Smooth muscle cell (in vitro differentiated cells): ENCODE results near the gene ARPC2. TPM values are rescaled to one million over a fixed set of nuclear protein-coding genes. Genes with fewer than 3 reads are reported as not detected.

Experiments
- DNase-seq: peaks from one replicate; lab custom pipeline; 2025; ENCODE audit not compliant: unreplicated experiment; lab: John Stamatoyannopoulos, UW
- H2AFZ ChIP-seq: fragments of 200-600 bp; sonication (generic); 2 replicates; pipeline ENCODE4 v1.6.0; 2016; ENCODE audit warnings: antibody characterized with exemption, low read depth, mild to moderate bottlenecking
- H3F3A ChIP-seq: fragments of 200-600 bp; sonication (generic); 2 replicates; pipeline ENCODE4 v1.6.0; 2017; ENCODE audit warnings: antibody characterized with exemption, low read depth
- H3K27ac ChIP-seq: fragments of 200-600 bp; sonication (generic); 2 replicates; pipeline ENCODE4 v1.5.1; 2016; ENCODE audit warnings: low read depth, mild to moderate bottlenecking
- H3K27me3 ChIP-seq: fragments of 200-600 bp; sonication (generic); 2 replicates; pipeline ENCODE4 v1.6.1; 2016; ENCODE audit warnings: low read depth, mild to moderate bottlenecking
- H3K36me3 ChIP-seq: fragments of 200-600 bp; sonication (generic); 2 replicates; pipeline ENCODE4 v1.5.1; 2016; ENCODE audit warnings: low read depth
- H3K4me1 ChIP-seq: fragments of 200-600 bp; sonication (generic); 2 replicates; pipeline ENCODE4 v1.5.1; 2016; ENCODE audit warnings: low read depth
- H3K4me2 ChIP-seq: fragments of 200-600 bp; sonication (generic); 2 replicates; pipeline ENCODE4 v1.6.0; 2016; ENCODE audit warnings: mild to moderate bottlenecking
- H3K4me3 ChIP-seq: fragments of 200-600 bp; sonication (generic); 2 replicates; pipeline ENCODE4 v1.5.1; 2016; ENCODE audit warnings: mild to moderate bottlenecking
- H3K79me2 ChIP-seq: fragments of 200-600 bp; sonication (generic); 2 replicates; pipeline ENCODE4 v1.6.0; 2016; ENCODE audit warnings: low read depth, mild to moderate bottlenecking
- H3K9ac ChIP-seq: fragments of 200-600 bp; sonication (generic); 2 replicates; pipeline ENCODE4 v1.6.0; 2016; ENCODE audit warnings: low read depth
- H3K9me3 ChIP-seq: fragments of 200-600 bp; sonication (generic); replicated peaks from 2 replicates; pipeline ENCODE4 v1.5.1; 2016; ENCODE audit warnings: low read depth
- H4K20me1 ChIP-seq: fragments of 200-600 bp; sonication (generic); 2 replicates; pipeline ENCODE4 v1.6.0; 2016; ENCODE audit warnings: low read depth
- WGBS: methylation state at CpG from one replicate; pipeline ENCODE4 v1.1.7; 2016; ENCODE audit warnings: low lambda C conversion rate; 5-methylcytosine and 5-hydroxymethylcytosine counted together
- microRNA-seq: library from miRNA; unstranded; fragments of <30 nt; microRNA quantifications from one replicate; pipeline ENCODE4, GENCODE V29; 2016; ENCODE audit warnings: borderline number of aligned reads
- polyA plus RNA-seq: library from polyadenylated mRNA; unstranded; fragments of >200 nt; fragmentation: Nextera tagmentation; extraction: Ambion mirVana; gene quantifications from 2 replicates; pipeline ENCODE4 v1.2.1, GENCODE V29; 2016
- total RNA-seq: library from RNA; depleted of rRNA; stranded (reverse); fragments of >200 nt; gene quantifications from 2 replicates; pipeline ENCODE4 v1.2.3, GENCODE V29; 2014
- TF ChIP-seq, protein P1 (sequence below): fragments of 200-600 bp; sonication (generic); IDR thresholded peaks from 2 replicates; pipeline ENCODE4 v1.5.1; 2017; ENCODE audit warnings: borderline replicate concordance, mild to moderate bottlenecking, antibody characterized with exemption; ENCODE audit not compliant: insufficient read depth, poor library complexity, severe bottlenecking

Gene ARPC2
- total and polyA plus RNA-seq, 2 experiments from 2014 or later, result 653 to 858 TPM

DNA sequence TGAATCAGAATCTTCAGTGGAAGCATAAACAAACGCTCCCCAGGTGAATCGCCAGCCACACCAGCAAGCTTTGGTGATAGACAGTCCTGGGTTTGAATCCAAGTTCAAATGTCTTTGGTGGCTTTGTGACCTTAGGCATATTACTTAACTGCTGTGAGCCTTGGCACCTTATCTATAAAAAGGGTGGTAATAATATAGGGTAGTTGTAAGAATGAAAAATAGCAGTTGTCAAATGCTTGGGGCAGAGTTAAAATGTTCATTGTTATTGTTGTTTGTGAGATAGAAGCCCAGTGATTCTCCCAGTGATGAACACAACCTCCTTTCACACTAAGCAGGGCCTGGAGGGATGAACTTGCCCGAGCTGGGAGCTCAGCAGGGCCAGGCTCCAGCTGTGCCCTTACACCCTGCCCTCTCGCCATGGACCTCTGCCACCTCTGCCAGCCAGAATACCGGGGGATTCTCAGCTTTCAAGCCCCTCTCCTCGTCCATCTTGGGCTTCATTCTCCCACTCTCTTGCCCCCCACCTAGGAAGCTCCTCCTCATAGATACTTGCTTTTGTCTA, 81.4 kb downstream of the ARPC2 start:
- TF ChIP-seq, protein P1, sequence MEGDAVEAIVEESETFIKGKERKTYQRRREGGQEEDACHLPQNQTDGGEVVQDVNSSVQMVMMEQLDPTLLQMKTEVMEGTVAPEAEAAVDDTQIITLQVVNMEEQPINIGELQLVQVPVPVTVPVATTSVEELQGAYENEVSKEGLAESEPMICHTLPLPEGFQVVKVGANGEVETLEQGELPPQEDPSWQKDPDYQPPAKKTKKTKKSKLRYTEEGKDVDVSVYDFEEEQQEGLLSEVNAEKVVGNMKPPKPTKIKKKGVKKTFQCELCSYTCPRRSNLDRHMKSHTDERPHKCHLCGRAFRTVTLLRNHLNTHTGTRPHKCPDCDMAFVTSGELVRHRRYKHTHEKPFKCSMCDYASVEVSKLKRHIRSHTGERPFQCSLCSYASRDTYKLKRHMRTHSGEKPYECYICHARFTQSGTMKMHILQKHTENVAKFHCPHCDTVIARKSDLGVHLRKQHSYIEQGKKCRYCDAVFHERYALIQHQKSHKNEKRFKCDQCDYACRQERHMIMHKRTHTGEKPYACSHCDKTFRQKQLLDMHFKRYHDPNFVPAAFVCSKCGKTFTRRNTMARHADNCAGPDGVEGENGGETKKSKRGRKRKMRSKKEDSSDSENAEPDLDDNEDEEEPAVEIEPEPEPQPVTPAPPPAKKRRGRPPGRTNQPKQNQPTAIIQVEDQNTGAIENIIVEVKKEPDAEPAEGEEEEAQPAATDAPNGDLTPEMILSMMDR, result no peak
- Histone ChIP-seq H3K4me3 (no peak overlapping the region), H2AFZ (no peak overlapping the region), H3K9me3 (no peaks in the 10 kb centered on the region), H3K27ac (peak overlapping the region; percentile 68), H3K4me1 (peaks cover 9% of the 10 kb centered on the region), H4K20me1 (no peaks in the 10 kb centered on the region), H3F3A (no peaks in the 10 kb centered on the region), H3K27me3 (no peaks in the 10 kb centered on the region), H3K9ac (no peak overlapping the region), H3K36me3 (no peaks in the 10 kb centered on the region), H3K79me2 (no peaks in the 10 kb centered on the region), H3K4me2 (no peak overlapping the region)
- DNase-seq, result no peak
- WGBS, result 82% methylated on average over 6 of the region's 6 CpGs

DNA sequence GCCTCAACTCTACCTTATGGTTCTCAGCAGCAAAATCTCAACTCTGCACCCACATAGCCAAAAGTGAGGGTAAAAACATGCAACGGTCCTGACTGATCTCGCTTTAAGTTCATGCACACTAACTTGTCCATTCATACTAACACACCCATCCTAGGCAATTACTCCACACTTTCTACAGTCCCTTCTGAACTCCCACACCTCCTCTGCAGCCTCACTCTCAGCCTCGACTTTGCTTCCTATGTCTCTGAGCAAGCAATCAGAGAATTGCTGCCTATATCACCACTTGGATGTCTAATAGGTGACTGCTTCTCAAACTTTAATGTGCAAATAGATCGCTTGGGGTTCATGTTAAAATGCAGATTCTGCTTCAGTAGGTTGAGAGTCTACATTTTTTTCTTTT, 83.2 kb downstream of the ARPC2 start:
- Histone ChIP-seq H3K27ac (no peak overlapping the region), H3K4me1 (peaks cover 4% of the 10 kb centered on the region), H3K36me3 (no peaks in the 10 kb centered on the region), H3K4me2 (no peak overlapping the region), H3K27me3 (no peaks in the 10 kb centered on the region), H3K9ac (no peak overlapping the region), H3K9me3 (no peaks in the 10 kb centered on the region), H3K79me2 (no peaks in the 10 kb centered on the region), H4K20me1 (no peaks in the 10 kb centered on the region), H3F3A (no peaks in the 10 kb centered on the region), H2AFZ (no peak overlapping the region), H3K4me3 (no peak overlapping the region)
- WGBS, result 84% methylated on average over 4 of the region's 4 CpGs
- TF ChIP-seq, protein P1, result no peak
- DNase-seq, result no peak

- Histone ChIP-seq H3K9ac (no peak overlapping the region), H3K4me2 (no peak overlapping the region), H2AFZ (no peak overlapping the region), H3K36me3 (no peaks in the 10 kb centered on the region), H4K20me1 (no peaks in the 10 kb centered on the region), H3K9me3 (no peaks in the 10 kb centered on the region), H3K4me3 (no peak overlapping the region), H3F3A (no peaks in the 10 kb centered on the region), H3K27me3 (no peaks in the 10 kb centered on the region), H3K79me2 (no peaks in the 10 kb centered on the region), H3K27ac (no peak overlapping the region), H3K4me1 (no peaks in the 10 kb centered on the region)
- TF ChIP-seq, protein P1, result peak; percentile 91
- DNase-seq, result peak; percentile 52
- 5% methylated on average over 9 of the region's 9 CpGs for WGBS
Observed at GRCh38 chr2:218301176-218301819, 84.3 kb downstream of the ARPC2 start.

Small RNAs within 50 kb of the gene (microRNA-seq; reads per million reads assigned to microRNA genes)
- gene MIR6513, result 5.8 reads per million, percentile 2 among the genes with 10 or more reads in this experiment

Other genes with a start within 250 kb of the ARPC2 start
- 61.5 and 67.7 TPM in 2 replicates for gene TNS1, start 214.2 kb upstream of the ARPC2 start, total RNA-seq
- 45.0 and 52.3 TPM in 2 replicates for gene TNS1, start 214.2 kb upstream of the ARPC2 start, polyA plus RNA-seq
- gene RUFY4, start 147.9 kb upstream of the ARPC2 start, total RNA-seq, result not detected in 2 replicates
- 0.10 TPM in 1 of 2 replicates, not detected in the other for gene RUFY4, start 147.9 kb upstream of the ARPC2 start, polyA plus RNA-seq
- not detected in 2 replicates for gene CXCR2, start 91.2 kb upstream of the ARPC2 start, total RNA-seq
- 0.24 TPM in 1 of 2 replicates, not detected in the other for gene CXCR2, start 91.2 kb upstream of the ARPC2 start, polyA plus RNA-seq
- gene CXCR1, start 50.2 kb upstream of the ARPC2 start, total RNA-seq, result not detected in 2 replicates
- gene CXCR1, start 50.2 kb upstream of the ARPC2 start, polyA plus RNA-seq, result not detected in 2 replicates
- gene GPBAR1, start 43.8 kb downstream of the ARPC2 start, total RNA-seq, result 0.94 and 1.3 TPM in 2 replicates
- 1.6 and 2.6 TPM in 2 replicates for gene GPBAR1, start 43.8 kb downstream of the ARPC2 start, polyA plus RNA-seq
- gene AAMP, start 52.9 kb downstream of the ARPC2 start, total RNA-seq, result 58.9 and 71.5 TPM in 2 replicates
- 95.8 and 135 TPM in 2 replicates for gene AAMP, start 52.9 kb downstream of the ARPC2 start, polyA plus RNA-seq
- 26.1 and 42.0 TPM in 2 replicates for gene PNKD, start 53.3 kb downstream of the ARPC2 start, total RNA-seq
- gene PNKD, start 53.3 kb downstream of the ARPC2 start, polyA plus RNA-seq, result 109 and 126 TPM in 2 replicates
- gene TMBIM1, start 75.3 kb downstream of the ARPC2 start, total RNA-seq, result 109 TPM in 2 replicates
- gene TMBIM1, start 75.3 kb downstream of the ARPC2 start, polyA plus RNA-seq, result 121 and 172 TPM in 2 replicates
- gene CATIP, start 139.7 kb downstream of the ARPC2 start, total RNA-seq, result not detected in 2 replicates
- 0.18 and 0.25 TPM in 2 replicates for gene CATIP, start 139.7 kb downstream of the ARPC2 start, polyA plus RNA-seq
- gene SLC11A1, start 165.1 kb downstream of the ARPC2 start, total RNA-seq, result 0.31 TPM in 1 of 2 replicates, not detected in the other
- gene SLC11A1, start 165.1 kb downstream of the ARPC2 start, polyA plus RNA-seq, result 0.14 and 0.38 TPM in 2 replicates
- gene CTDSP1, start 182.7 kb downstream of the ARPC2 start, total RNA-seq, result 62.5 and 70.9 TPM in 2 replicates
- gene CTDSP1, start 182.7 kb downstream of the ARPC2 start, polyA plus RNA-seq, result 18.7 and 20.3 TPM in 2 replicates
- not detected in 2 replicates for gene VIL1, start 201.9 kb downstream of the ARPC2 start, total RNA-seq
- 0.14 and 0.15 TPM in 2 replicates for gene VIL1, start 201.9 kb downstream of the ARPC2 start, polyA plus RNA-seq